Measurements from ENCODE around the gene FTL. TPM values are rescaled to one million over a fixed set of nuclear protein-coding genes. Genes with fewer than 3 reads are reported as not detected.
A peak's percentile ranks its signal among the peaks of the same experiment; 100 is the strongest.

The FTL gene
- total RNA-seq, 1 donor from 2014 or later, result 2,544 TPM

DNA sequence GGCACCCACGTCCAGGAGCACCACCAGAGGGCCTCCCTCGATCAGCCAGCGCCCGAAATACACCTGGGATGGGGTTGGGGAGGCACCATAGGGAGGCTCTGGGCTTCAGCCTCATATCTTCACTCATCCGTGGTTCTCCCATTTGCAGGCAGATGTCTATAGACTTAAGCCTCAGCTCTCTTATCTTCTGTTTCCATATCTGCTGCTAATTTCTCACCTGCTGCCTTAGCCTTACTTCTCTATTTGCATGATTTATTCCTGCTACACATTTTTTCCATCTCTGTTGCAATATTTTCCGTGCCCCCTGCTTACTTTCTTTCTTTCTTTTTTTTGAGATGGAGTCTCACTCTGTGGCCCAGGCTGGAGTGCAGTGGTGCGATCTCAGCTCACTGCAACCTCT, 22.2 kb downstream of the FTL start:
- Mint-ChIP-seq H3K9me3 (ENCODE audit: low read depth) (no peaks in the 10 kb centered on the region), H3K4me3 (ENCODE audit: low read depth) (no peak overlapping the region), H3K36me3 (ENCODE audit: insufficient read depth) (peaks cover 16% of the 10 kb centered on the region), H3K4me1 (ENCODE audit: low read depth) (peaks cover 5% of the 10 kb centered on the region), H3K27me3 (no peaks in the 10 kb centered on the region), H3K27ac (no peak overlapping the region)
- DNase-seq (ENCODE audit: low spot score, unreplicated experiment), result no peak
- TF ChIP-seq, protein P1, sequence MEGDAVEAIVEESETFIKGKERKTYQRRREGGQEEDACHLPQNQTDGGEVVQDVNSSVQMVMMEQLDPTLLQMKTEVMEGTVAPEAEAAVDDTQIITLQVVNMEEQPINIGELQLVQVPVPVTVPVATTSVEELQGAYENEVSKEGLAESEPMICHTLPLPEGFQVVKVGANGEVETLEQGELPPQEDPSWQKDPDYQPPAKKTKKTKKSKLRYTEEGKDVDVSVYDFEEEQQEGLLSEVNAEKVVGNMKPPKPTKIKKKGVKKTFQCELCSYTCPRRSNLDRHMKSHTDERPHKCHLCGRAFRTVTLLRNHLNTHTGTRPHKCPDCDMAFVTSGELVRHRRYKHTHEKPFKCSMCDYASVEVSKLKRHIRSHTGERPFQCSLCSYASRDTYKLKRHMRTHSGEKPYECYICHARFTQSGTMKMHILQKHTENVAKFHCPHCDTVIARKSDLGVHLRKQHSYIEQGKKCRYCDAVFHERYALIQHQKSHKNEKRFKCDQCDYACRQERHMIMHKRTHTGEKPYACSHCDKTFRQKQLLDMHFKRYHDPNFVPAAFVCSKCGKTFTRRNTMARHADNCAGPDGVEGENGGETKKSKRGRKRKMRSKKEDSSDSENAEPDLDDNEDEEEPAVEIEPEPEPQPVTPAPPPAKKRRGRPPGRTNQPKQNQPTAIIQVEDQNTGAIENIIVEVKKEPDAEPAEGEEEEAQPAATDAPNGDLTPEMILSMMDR (IDR thresholded peaks at IDR 0.05; ENCODE audit: unreplicated experiment), result no peak

DNA sequence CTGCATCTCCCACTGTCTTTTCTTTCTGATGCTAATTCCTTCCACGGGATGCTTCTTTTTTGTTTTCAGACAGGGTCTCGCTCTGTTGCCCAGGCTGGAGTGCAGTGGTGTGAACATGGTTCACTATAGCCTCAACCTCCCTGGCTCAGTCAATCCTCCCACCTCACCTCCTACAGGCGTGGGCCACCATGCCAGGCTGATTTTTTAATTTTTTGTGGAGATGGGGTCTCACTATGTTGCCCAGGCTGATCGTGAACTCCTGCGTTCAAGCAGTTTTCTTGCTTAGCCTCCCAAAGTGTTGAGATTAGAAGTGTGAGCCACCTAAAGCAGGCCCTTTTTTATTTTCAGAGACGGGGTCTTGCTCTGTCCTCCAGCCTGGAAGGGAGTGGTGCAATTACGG, 23.2 kb downstream of the FTL start:
- Mint-ChIP-seq H3K27me3 (no peaks in the 10 kb centered on the region), H3K36me3 (ENCODE audit: insufficient read depth) (peaks cover 14% of the 10 kb centered on the region), H3K9me3 (ENCODE audit: low read depth) (no peaks in the 10 kb centered on the region), H3K27ac (no peak overlapping the region), H3K4me3 (ENCODE audit: low read depth) (no peak overlapping the region), H3K4me1 (ENCODE audit: low read depth) (peaks cover 6% of the 10 kb centered on the region)
- TF ChIP-seq, protein P1 (IDR thresholded peaks at IDR 0.05; ENCODE audit: unreplicated experiment), result no peak
- no peak for DNase-seq (ENCODE audit: low spot score, unreplicated experiment)

DNA sequence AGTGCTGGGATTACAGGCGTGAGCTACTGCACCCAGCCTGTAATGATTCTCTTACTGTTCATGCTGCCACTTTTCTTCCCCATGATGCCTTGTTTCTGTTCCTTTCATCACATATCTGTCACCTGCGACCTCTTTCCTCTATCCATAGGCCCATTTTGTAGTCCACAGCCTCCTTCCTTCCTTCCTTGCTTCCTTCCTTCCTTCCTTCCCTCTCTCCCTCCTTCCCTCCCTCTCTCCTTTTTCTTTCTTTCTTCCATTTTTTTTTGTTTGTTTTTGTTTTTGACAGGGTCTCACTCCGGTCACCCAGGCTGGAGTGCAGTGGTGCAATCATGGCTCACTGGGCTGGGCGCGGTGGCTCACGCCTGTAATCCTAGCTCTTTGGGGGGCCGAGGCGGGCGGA, 23.8 kb downstream of the FTL start:
- H3K27me3 Mint-ChIP-seq, result no peaks in the 10 kb centered on the region
- no peak overlapping the region for H3K4me3 Mint-ChIP-seq (ENCODE audit: low read depth)
- TF ChIP-seq, protein P1 (IDR thresholded peaks at IDR 0.05; ENCODE audit: unreplicated experiment), result no peak
- H3K36me3 Mint-ChIP-seq (ENCODE audit: insufficient read depth), result peaks cover 13% of the 10 kb centered on the region
- H3K4me1 Mint-ChIP-seq (ENCODE audit: low read depth), result peaks cover 9% of the 10 kb centered on the region
- no peak overlapping the region for H3K27ac Mint-ChIP-seq
- H3K9me3 Mint-ChIP-seq (ENCODE audit: low read depth), result no peaks in the 10 kb centered on the region
- DNase-seq (ENCODE audit: low spot score, unreplicated experiment), result no peak

DNA sequence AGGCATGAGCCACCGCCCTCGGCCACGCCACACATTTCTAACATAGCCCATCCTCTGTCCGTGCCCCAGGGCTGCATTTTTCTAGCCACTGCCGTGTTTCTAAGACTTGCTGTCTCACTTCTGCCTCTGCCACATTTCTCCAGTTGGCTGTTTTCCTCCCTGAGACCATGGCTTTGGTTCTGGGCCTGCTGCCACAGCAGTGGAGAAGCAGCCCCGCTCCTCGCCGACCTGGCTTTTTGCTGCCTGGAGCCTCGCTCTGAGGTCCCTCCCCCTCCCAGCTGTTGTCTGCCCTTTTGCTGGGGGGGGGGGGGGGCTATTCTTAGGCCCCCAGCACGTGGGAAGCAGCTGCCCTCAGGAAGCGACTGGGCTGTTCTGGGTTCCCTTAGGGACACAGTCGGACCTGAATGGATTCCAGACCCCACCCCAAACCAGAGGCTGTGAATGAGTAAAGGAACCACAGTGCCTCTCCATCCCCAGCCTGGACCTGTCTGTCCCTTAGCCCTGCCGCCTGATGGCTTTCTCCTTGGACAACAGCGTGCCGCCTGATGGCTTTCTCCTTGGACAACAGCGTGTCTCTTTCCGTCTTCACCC, 24.7 kb downstream of the FTL start:
- Mint-ChIP-seq H3K4me1 (ENCODE audit: low read depth) (peaks cover 14% of the 10 kb centered on the region), H3K36me3 (ENCODE audit: insufficient read depth) (peaks cover 13% of the 10 kb centered on the region), H3K27me3 (no peaks in the 10 kb centered on the region), H3K9me3 (ENCODE audit: low read depth) (no peaks in the 10 kb centered on the region), H3K27ac (no peak overlapping the region), H3K4me3 (ENCODE audit: low read depth) (no peak overlapping the region)
- no peak for DNase-seq (ENCODE audit: low spot score, unreplicated experiment)
- TF ChIP-seq, protein P1 (IDR thresholded peaks at IDR 0.05; ENCODE audit: unreplicated experiment), result no peak

DNA sequence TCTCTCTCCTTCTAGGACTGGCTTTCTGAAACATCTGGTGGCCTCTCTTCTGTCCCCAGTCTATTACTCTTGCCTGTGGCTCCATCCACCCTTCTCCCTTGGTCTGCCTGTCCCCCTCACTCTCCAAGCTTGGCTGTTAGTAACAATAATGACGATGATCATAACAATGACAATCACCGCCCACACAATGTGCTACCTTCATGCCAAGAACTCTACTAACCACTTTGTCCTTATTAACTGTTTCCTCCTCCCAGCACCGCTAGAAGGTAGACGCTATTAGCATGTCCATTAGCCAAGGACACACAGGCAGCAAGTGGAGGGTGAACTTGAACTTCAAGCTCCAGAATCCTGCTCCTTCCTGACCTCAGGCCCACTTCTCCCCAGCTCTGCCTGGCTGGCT, 25.3 kb downstream of the FTL start:
- Mint-ChIP-seq H3K4me1 (ENCODE audit: low read depth) (peaks cover 18% of the 10 kb centered on the region), H3K27me3 (no peaks in the 10 kb centered on the region), H3K27ac (peak overlapping the region; percentile 26), H3K36me3 (ENCODE audit: insufficient read depth) (peaks cover 10% of the 10 kb centered on the region), H3K4me3 (ENCODE audit: low read depth) (no peak overlapping the region), H3K9me3 (ENCODE audit: low read depth) (no peaks in the 10 kb centered on the region)
- DNase-seq (ENCODE audit: low spot score, unreplicated experiment), result no peak
- TF ChIP-seq, protein P1 (IDR thresholded peaks at IDR 0.05; ENCODE audit: unreplicated experiment), result no peak

All from progenitor cell of endocrine pancreas (in vitro differentiated cells).